HepG2 (cell line): Measurements from ENCODE around the gene HAPLN2.

Experiments used
- ATF1 ChIP-seq: IDR thresholded peaks from 2 replicates; pipeline ENCODE4 v1.6.1; 2016; ENCODE audit warnings: mild to moderate bottlenecking, control low read depth
- BRD4 ChIP-seq: sonication (generic); formaldehyde crosslinking; IDR thresholded peaks from 2 replicates; pipeline ENCODE4 v1.4.0; 2020; ENCODE audit warnings: missing genetic modification reagents
- CBX2 ChIP-seq, 2 experiments: fragments of 200-600 bp in 1 of 2; sonication (generic); formaldehyde crosslinking in 1 of 2; IDR thresholded peaks; 2 replicates each; pipeline versions ENCODE4 v1.7.0 to v1.8.1; 2018 to 2022; ENCODE audit warnings: low read depth in 2 of 2, low read length in 1 of 2, mild to moderate bottlenecking in 1 of 2, missing genetic modification reagents in 1 of 2
- ELF4 ChIP-seq: sonication (generic); formaldehyde crosslinking; IDR thresholded peaks from 2 replicates; pipeline ENCODE4 v1.5.0; 2020; ENCODE audit warnings: missing genetic modification reagents, mild to moderate bottlenecking, moderate library complexity, borderline replicate concordance
- MAF1 ChIP-seq: sonication (generic); formaldehyde crosslinking; IDR thresholded peaks from 2 replicates; pipeline ENCODE4 v1.5.0; 2020; ENCODE audit warnings: missing genetic modification reagents, borderline replicate concordance
- MYC ChIP-seq: sonication (generic); formaldehyde crosslinking; IDR thresholded peaks from 2 replicates; pipeline ENCODE4 v1.9.0; 2021; ENCODE audit warnings: missing genetic modification reagents, borderline replicate concordance
- ZNF446 ChIP-seq: sonication (generic); formaldehyde crosslinking; IDR thresholded peaks from 2 replicates; pipeline ENCODE4 v1.5.0; 2020; ENCODE audit warnings: mild to moderate bottlenecking, missing genetic modification reagents
- ZNF678 ChIP-seq: sonication (generic); formaldehyde crosslinking; IDR thresholded peaks from 2 replicates; pipeline ENCODE4 v1.4.0; 2020; ENCODE audit warnings: mild to moderate bottlenecking, missing genetic modification reagents

GRCh38 chr1:156666862-156667609, 47.8 kb downstream of the HAPLN2 start:
- TF ChIP-seq CBX2 (IDR thresholded peaks at IDR 0.05; ENCODE audit: low read depth, low read length) (no peak), CBX2 (CRISPR knock-in tag; IDR thresholded peaks at IDR 0.05; ENCODE audit: low read depth) (no peak), ZNF678 (CRISPR knock-in tag) (no peak), ZNF446 (CRISPR knock-in tag) (no peak), MYC (CRISPR knock-in tag) (no peak), MAF1 (CRISPR knock-in tag) (no peak), ATF1 (CRISPR knock-in tag) (no peak), BRD4 (CRISPR knock-in tag) (no peak), ELF4 (CRISPR knock-in tag) (no peak)
